Transverse colon (tissue), 4 donors: Measurements from ENCODE around the gene CEP290. TPM values are rescaled to one million over a fixed set of nuclear protein-coding genes. Genes with fewer than 3 reads are reported as not detected.
A peak's percentile ranks its signal among the peaks of the same experiment; 100 is the strongest.

Source experiments
- DNase-seq: peaks from one replicate; pipeline ENCODE4 v3.0.0-alpha.2; 2019
- H3K27ac ChIP-seq, 4 donors: fragments of 200-600 bp; sonication (generic); 2 replicates each; pipeline ENCODE4 v1.5.1; 2016 to 2018; ENCODE audit warnings: inconsistent platforms in 4 of 4
- H3K27me3 ChIP-seq: fragments of 200-600 bp; sonication (generic); 2 replicates; pipeline ENCODE4 v1.5.1; 2017; ENCODE audit warnings: inconsistent platforms
- H3K36me3 ChIP-seq, 4 donors: fragments of 200-600 bp; sonication (generic); 2 replicates each; pipeline ENCODE4 v1.5.1; 2017 to 2019; ENCODE audit warnings: inconsistent platforms in 4 of 4
- H3K4me1 ChIP-seq, 4 donors: fragments of 200-600 bp; sonication (generic); 2 replicates each; pipeline ENCODE4 v1.5.1; 2017 to 2020; ENCODE audit warnings: inconsistent platforms in 4 of 4
- H3K4me3 ChIP-seq, 4 donors: fragments of 200-600 bp; sonication (generic); 1 replicate in 1 of 4; 2 replicates in 3 of 4; pipeline versions ENCODE4 v1.5.1 to v1.6.1; 2017 to 2019; ENCODE audit warnings: inconsistent platforms in 4 of 4
- H3K9me3 ChIP-seq, 2 donors: fragments of 200-600 bp; sonication (generic); 2 replicates each; pipeline ENCODE4 v1.5.1; 2017 to 2019; ENCODE audit warnings: inconsistent platforms in 2 of 2
- CTCF ChIP-seq, 5 experiments: fragments of 200-600 bp in 3 of 5; fragments of 450-650 bp in 2 of 5; sonication (generic) in 3 of 5; IDR thresholded peaks; 1 replicate in 2 of 5; 2 replicates in 3 of 5; pipeline ENCODE4 v1.5.1; 2016 to 2017; ENCODE audit warnings: antibody characterized with exemption in 5 of 5, inconsistent platforms in 3 of 5, mild to moderate bottlenecking in 2 of 5, moderate library complexity in 1 of 5
- EP300 ChIP-seq: sonication (generic); formaldehyde crosslinking; IDR thresholded peaks from one replicate; pipeline ENCODE4 v1.6.1; 2017; ENCODE audit warnings: antibody characterized with exemption, low read depth
- POLR2A ChIP-seq: fragments of 450-650 bp; IDR thresholded peaks from one replicate; pipeline ENCODE4 v1.6.1; 2016; ENCODE audit warnings: antibody characterized with exemption, mild to moderate bottlenecking, moderate library complexity
- POLR2AphosphoS5 ChIP-seq, 3 donors: sonication (generic); formaldehyde crosslinking; IDR thresholded peaks; one replicate each; pipeline ENCODE4 v1.6.1; 2016; ENCODE audit warnings: antibody characterized with exemption in 3 of 3
- WGBS, 2 donors: methylation state at CpG; one replicate each; pipeline ENCODE4 v1.1.5; 2018; ENCODE audit warnings: low coverage in 1 of 2; 5-methylcytosine and 5-hydroxymethylcytosine counted together
- in situ Hi-C, 4 donors: fragments of 200-750 bp; cut with MboI; loops; one replicate each; pipeline versions ENCODE4 v1.15.0 to v1.15.1; 2017; ENCODE audit warnings: low sequenced_read_pairs in 3 of 4, low pct_ligation_motif_present in 1 of 4, low pct_unique_long_range_greater_than_20kb in 1 of 4
- intact Hi-C: fragments of 100-400 bp; cut with DNase I; formaldehyde crosslinking; loops from one replicate; pipeline ENCODE4 v1.15.1; 2023; ENCODE audit warnings: low total_unique reads
- total RNA-seq, 4 donors: library from RNA; depleted of rRNA; stranded (reverse); fragments of >200 nt; gene quantifications; one replicate each; pipeline ENCODE4 v1.1.0, GENCODE V29; 2016

The CEP290 gene
- total RNA-seq, 4 donors from 2014 or later: 15.1 to 44.9 (median 18.8) TPM

- no peaks in the 10 kb centered on the region for H3K9me3 ChIP-seq
- H3K4me3 ChIP-seq: no peak overlapping the region
- TF ChIP-seq POLR2A (no peak), CTCF (IDR thresholded peaks at IDR 0.05) (no peak), EP300 (no peak), POLR2AphosphoS5 (IDR thresholded peaks at IDR 0.05) (no peak)
- H3K27me3 ChIP-seq: no peaks in the 10 kb centered on the region
- 90 to 100% methylated on average over 1 of the region's 1 CpG for WGBS, 2 donors
- intact Hi-C loops: no loop called here
- DNase-seq: no peak
- no peak overlapping the region for H3K27ac ChIP-seq
- peaks cover 0 to 19% (median 0%) of the 10 kb centered on the region in 4 donors for H3K36me3 ChIP-seq
- H3K4me1 ChIP-seq: peaks cover 0 to 14% (median 6%) of the 10 kb centered on the region in 4 donors
- in situ Hi-C loops: no loop called here
Observed at GRCh38 chr12:88166179-88166578, 24.3 kb upstream of the CEP290 start.

- intact Hi-C loops (no loop called here), in situ Hi-C loops (no loop called here)
- H3K9me3 ChIP-seq: no peaks in the 10 kb centered on the region
- no peak overlapping the region for H3K4me3 ChIP-seq
- no peaks in the 10 kb centered on the region for H3K27me3 ChIP-seq
- peaks cover 0 to 14% (median 0%) of the 10 kb centered on the region in 4 donors for H3K36me3 ChIP-seq
- no peak for TF ChIP-seq POLR2A
- TF ChIP-seq CTCF (IDR thresholded peaks at IDR 0.05): no peak
- TF ChIP-seq EP300: no peak
- TF ChIP-seq POLR2AphosphoS5 (IDR thresholded peaks at IDR 0.05): no peak
- H3K4me1 ChIP-seq: peaks cover 0 to 14% (median 6%) of the 10 kb centered on the region in 4 donors
- DNase-seq: no peak
- H3K27ac ChIP-seq: no peak overlapping the region
- WGBS, 2 donors: 91 to 100% methylated on average over 2 of the region's 2 CpGs
Observed at GRCh38 chr12:88163371-88163770, 21.5 kb upstream of the CEP290 start.

- Histone ChIP-seq H3K27ac (peak overlapping the region in 2 of 4 donors; percentile 3 to 24), H3K4me1 (peaks cover 0 to 19% (median 0%) of the 10 kb centered on the region in 4 donors), H3K4me3 (no peak overlapping the region), H3K9me3 (no peaks in the 10 kb centered on the region), H3K36me3 (no peaks in the 10 kb centered on the region), H3K27me3 (no peaks in the 10 kb centered on the region)
- in situ Hi-C loops: no loop called here
- intact Hi-C loops: no loop called here
- 43 to 55% methylated on average over 1 of the region's 1 CpG for WGBS, 2 donors
- TF ChIP-seq POLR2AphosphoS5 (IDR thresholded peaks at IDR 0.05) (no peak), CTCF (IDR thresholded peaks at IDR 0.05) (no peak), EP300 (no peak), POLR2A (no peak)
- DNase-seq: no peak
Observed at GRCh38 chr12:88156075-88156654, 14.3 kb upstream of the CEP290 start.

- H3K9me3 ChIP-seq: no peaks in the 10 kb centered on the region
- no peaks in the 10 kb centered on the region for H3K27me3 ChIP-seq
- WGBS, 2 donors: 78 to 82% methylated on average over 3 of the region's 3 CpGs
- intact Hi-C loops: no loop called here
- DNase-seq: no peak
- TF ChIP-seq CTCF (IDR thresholded peaks at IDR 0.05): peak in 4 of 5 experiments; percentile 15 to 36 (median 24)
- TF ChIP-seq POLR2AphosphoS5 (IDR thresholded peaks at IDR 0.05): no peak
- peaks cover 0 to 19% (median 0%) of the 10 kb centered on the region in 4 donors for H3K4me1 ChIP-seq
- in situ Hi-C loops: no loop called here
- H3K4me3 ChIP-seq: no peak overlapping the region
- no peak overlapping the region for H3K27ac ChIP-seq
- H3K36me3 ChIP-seq: no peaks in the 10 kb centered on the region
Observed at GRCh38 chr12:88153959-88154358, 12.1 kb upstream of the CEP290 start.
